Gastroesophageal sphincter (tissue), 3 donors: Measurements from ENCODE around the gene ITPKB.

Experiments
- CTCF ChIP-seq, 4 experiments: fragments of 200-600 bp in 2 of 4; fragments of 450-650 bp in 2 of 4; sonication (generic) in 1 of 4; IDR thresholded peaks; one replicate each; pipeline ENCODE4 v1.5.1; 2017 to 2019; ENCODE audit warnings: antibody characterized with exemption in 4 of 4, mild to moderate bottlenecking in 2 of 4, moderate library complexity in 2 of 4
- EP300 ChIP-seq: sonication (generic); formaldehyde crosslinking; IDR thresholded peaks from one replicate; pipeline ENCODE4 v1.6.1; 2017; ENCODE audit warnings: antibody characterized with exemption, mild to moderate bottlenecking
- POLR2A ChIP-seq, 2 donors: fragments of 450-650 bp; IDR thresholded peaks; one replicate each; pipeline ENCODE4 v1.6.1; 2017; ENCODE audit warnings: antibody characterized with exemption in 2 of 2, mild to moderate bottlenecking in 2 of 2, moderate library complexity in 1 of 2
- POLR2AphosphoS5 ChIP-seq: sonication (generic); formaldehyde crosslinking; IDR thresholded peaks from one replicate; pipeline ENCODE4 v1.6.1; 2017; ENCODE audit warnings: antibody characterized with exemption

GRCh38 chr1:226763905-226764264 is 24.8 kb upstream of the ITPKB start:
- TF ChIP-seq CTCF (IDR thresholded peaks at IDR 0.05) (no peak), EP300 (no peak), POLR2AphosphoS5 (no peak), POLR2A (IDR thresholded peaks at IDR 0.05) (no peak)
